CD14-positive monocyte (primary cell): ENCODE measurements around the gene SPATA13. TPM values are rescaled to one million over a fixed set of nuclear protein-coding genes. Genes with fewer than 3 reads are reported as not detected.

Experiments
- DNase-seq, 3 donors: peaks; one replicate each; pipeline ENCODE4 v3.0.0-alpha.2; 2011 to 2022
- H2AFZ ChIP-seq: 2 replicates; pipeline ENCODE4 v1.6.0; 2012; ENCODE audit warnings: mild to moderate bottlenecking, low read depth, low read length, inconsistent platforms; ENCODE audit not compliant: insufficient read depth, poor library complexity, severe bottlenecking
- H3K27ac ChIP-seq, 2 donors: 1 replicate in 1 of 2; 2 replicates in 1 of 2; pipeline ENCODE4 v1.5.1; 2012 to 2013; ENCODE audit warnings: low read length in 2 of 2, control low read depth in 1 of 2, inconsistent platforms in 1 of 2, low read depth in 1 of 2, mild to moderate bottlenecking in 1 of 2
- H3K27me3 ChIP-seq, 2 donors: one replicate each; pipeline versions ENCODE4 v1.6.0 to v1.6.1; 2011 to 2013; ENCODE audit warnings: low read length in 2 of 2; ENCODE audit not compliant: control insufficient read depth in 2 of 2, insufficient read depth in 2 of 2
- H3K36me3 ChIP-seq, 2 donors: replicated peaks in 1 of 2; 1 replicate in 1 of 2; 2 replicates in 1 of 2; pipeline versions ENCODE4 v1.5.1 to v1.6.1; 2012 to 2013; ENCODE audit warnings: low read length in 2 of 2, control low read depth in 1 of 2, inconsistent platforms in 1 of 2, mild to moderate bottlenecking in 1 of 2; ENCODE audit not compliant: insufficient read depth in 2 of 2, control insufficient read depth in 1 of 2
- H3K4me1 ChIP-seq, 2 donors: 1 replicate in 1 of 2; 2 replicates in 1 of 2; pipeline versions ENCODE4 v1.5.1 to v1.6.1; 2012 to 2013; ENCODE audit warnings: low read length in 2 of 2, control low read depth in 1 of 2, inconsistent platforms in 1 of 2, mild to moderate bottlenecking in 1 of 2, moderate library complexity in 1 of 2; ENCODE audit not compliant: insufficient read depth in 2 of 2, control insufficient read depth in 1 of 2
- H3K4me2 ChIP-seq: replicated peaks from 2 replicates; pipeline ENCODE3; 2012; ENCODE audit warnings: low read length, moderate library complexity, mild to moderate bottlenecking; ENCODE audit not compliant: poor library complexity, severe bottlenecking; ENCODE audit errors: extremely low read depth
- H3K4me3 ChIP-seq, 3 experiments: fragments of 200-600 bp in 1 of 3; sonication (generic) in 1 of 3; replicated peaks in 1 of 3; 1 replicate in 2 of 3; 2 replicates in 1 of 3; pipeline ENCODE4 v1.5.1; 2011 to 2013; ENCODE audit warnings: low read length in 3 of 3, mild to moderate bottlenecking in 3 of 3, control low read depth in 2 of 3, low read depth in 2 of 3, inconsistent platforms in 1 of 3, moderate library complexity in 1 of 3
- H3K79me2 ChIP-seq: 2 replicates; pipeline ENCODE4 v1.6.0; 2012; ENCODE audit warnings: mild to moderate bottlenecking, control low read depth, inconsistent platforms, low read length, moderate library complexity; ENCODE audit not compliant: insufficient read depth
- H3K9ac ChIP-seq: 2 replicates; pipeline ENCODE4 v1.6.0; 2017; ENCODE audit warnings: low read length, mild to moderate bottlenecking; ENCODE audit not compliant: insufficient read depth, poor library complexity, severe bottlenecking
- H3K9me3 ChIP-seq, 2 donors: replicated peaks in 1 of 2; 1 replicate in 1 of 2; 2 replicates in 1 of 2; pipeline versions ENCODE4 v1.5.1 to v1.6.1; 2012 to 2013; ENCODE audit warnings: low read length in 2 of 2, control low read depth in 1 of 2; ENCODE audit not compliant: control insufficient read depth in 1 of 2, insufficient read depth in 1 of 2
- H4K20me1 ChIP-seq: 2 replicates; pipeline ENCODE4 v1.6.0; 2012; ENCODE audit warnings: mild to moderate bottlenecking, low read length, control low read depth, moderate library complexity; ENCODE audit not compliant: insufficient read depth
- H3K27ac Mint-ChIP-seq, 7 donors: one replicate each; pipeline ENCODE4 v1.8.0; 2020; ENCODE audit warnings: mild to moderate bottlenecking in 7 of 7, mixed read lengths in 7 of 7, moderate library complexity in 6 of 7, inconsistent platforms in 2 of 7
- H3K27me3 Mint-ChIP-seq, 3 donors: one replicate each; pipeline ENCODE4 v1.8.0; 2021 to 2022; ENCODE audit warnings: low read depth in 3 of 3, mild to moderate bottlenecking in 3 of 3, mixed read lengths in 3 of 3, moderate library complexity in 3 of 3, inconsistent platforms in 1 of 3
- H3K36me3 Mint-ChIP-seq, 2 donors: one replicate each; pipeline ENCODE4 v1.8.0; 2020; ENCODE audit warnings: mixed read lengths in 2 of 2, inconsistent platforms in 1 of 2, mild to moderate bottlenecking in 1 of 2
- H3K4me1 Mint-ChIP-seq: one replicate; pipeline ENCODE4 v1.8.0; 2020; ENCODE audit warnings: mild to moderate bottlenecking, mixed read lengths
- H3K4me3 Mint-ChIP-seq, 2 donors: one replicate each; pipeline ENCODE4 v1.8.0; 2020; ENCODE audit warnings: mild to moderate bottlenecking in 2 of 2, mixed read lengths in 2 of 2, moderate library complexity in 1 of 2
- H3K9me3 Mint-ChIP-seq, 7 donors: one replicate each; pipeline ENCODE4 v1.8.0; 2020 to 2022; ENCODE audit warnings: mixed read lengths in 7 of 7, mild to moderate bottlenecking in 6 of 7, moderate library complexity in 6 of 7, inconsistent platforms in 2 of 7
- WGBS: methylation state at CpG from one replicate; pipeline ENCODE4 v1.1.5; 2013; ENCODE audit warnings: missing lambda C conversion rate; ENCODE audit not compliant: insufficient coverage; 5-methylcytosine and 5-hydroxymethylcytosine counted together
- intact Hi-C, 2 donors: fragments of 100-400 bp; cut with micrococcal nuclease; formaldehyde crosslinking; loops; one replicate each; pipeline versions ENCODE4 v1.15.0 to v1.15.1; 2023
- polyA plus RNA-seq, 3 donors: library from polyadenylated mRNA; depleted of rRNA in 1 of 3; unstranded in 2 of 3; stranded (reverse) in 1 of 3; fragments of 300-500 nt in 2 of 3; fragments of >200 nt in 1 of 3; fragmentation: Illumina TruSeq in 2 of 3; gene quantifications; 1 replicate in 2 of 3; 2 replicates in 1 of 3; pipeline ENCODE4 v1.2.3, GENCODE V29; 2012 to 2021
- TF ChIP-seq, protein P1 (sequence below): fragments of 200-600 bp; IDR thresholded peaks from one replicate; pipeline ENCODE4 v1.8.0; 2022; ENCODE audit warnings: antibody characterized with exemption, mild to moderate bottlenecking

The SPATA13 gene
- polyA plus RNA-seq, 3 donors, result 9.3 to 44.7 (median 11.6) TPM

DNA sequence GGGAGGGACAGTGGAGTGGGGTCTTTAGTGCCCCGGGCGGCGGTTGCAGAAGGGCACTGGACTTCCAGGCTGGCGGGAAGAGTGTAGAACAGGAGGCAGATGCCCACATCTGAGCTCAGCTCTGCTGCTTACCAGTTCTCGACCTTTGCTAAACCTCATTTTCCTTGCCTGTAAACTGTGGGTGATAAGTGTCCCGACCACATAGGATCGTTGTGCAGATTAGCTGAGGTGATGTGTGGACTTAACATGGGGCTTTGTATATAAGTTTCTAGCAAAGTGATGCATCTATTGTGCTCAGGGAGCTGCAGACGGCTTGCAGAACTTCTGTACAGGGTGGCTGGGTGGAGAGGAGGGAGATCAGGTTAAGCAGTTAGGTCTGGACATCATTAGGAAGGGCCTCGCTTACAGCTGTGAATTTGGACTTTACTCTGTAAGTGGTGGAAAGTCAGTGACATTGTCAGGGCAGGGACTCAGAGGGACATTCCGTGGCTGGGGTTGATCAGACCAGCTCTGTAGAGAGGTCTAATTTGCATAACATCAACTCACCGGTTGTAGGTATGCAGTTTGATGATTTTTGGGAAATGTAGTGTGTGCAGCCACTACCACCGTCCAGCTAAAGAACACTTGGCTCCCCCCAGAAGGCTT, 70.0 kb downstream of the SPATA13 start:
- Histone ChIP-seq H3K4me1 (no peaks in the 10 kb centered on the region), H3K36me3 (no peaks in the 10 kb centered on the region), H3K4me2 (no peak overlapping the region), H3K27ac (no peak overlapping the region), H3K4me3 (no peak overlapping the region), H4K20me1 (no peaks in the 10 kb centered on the region), H3K9ac (no peak overlapping the region), H2AFZ (no peak overlapping the region), H3K9me3 (peaks cover 0 to 3% of the 10 kb centered on the region in 2 donors), H3K79me2 (no peaks in the 10 kb centered on the region), H3K27me3 (no peaks in the 10 kb centered on the region)
- H3K36me3 Mint-ChIP-seq, result no peaks in the 10 kb centered on the region
- H3K4me3 Mint-ChIP-seq, result no peak overlapping the region
- peak overlapping the region in 1 of 7 donors; percentile 7 for H3K27ac Mint-ChIP-seq
- 98% methylated on average over 5 of the region's 12 CpGs for WGBS
- peaks cover 0 to 5% (median 0%) of the 10 kb centered on the region in 7 donors for H3K9me3 Mint-ChIP-seq
- H3K4me1 Mint-ChIP-seq, result peaks cover 2% of the 10 kb centered on the region
- intact Hi-C loops, result no loop called here
- TF ChIP-seq, protein P1, sequence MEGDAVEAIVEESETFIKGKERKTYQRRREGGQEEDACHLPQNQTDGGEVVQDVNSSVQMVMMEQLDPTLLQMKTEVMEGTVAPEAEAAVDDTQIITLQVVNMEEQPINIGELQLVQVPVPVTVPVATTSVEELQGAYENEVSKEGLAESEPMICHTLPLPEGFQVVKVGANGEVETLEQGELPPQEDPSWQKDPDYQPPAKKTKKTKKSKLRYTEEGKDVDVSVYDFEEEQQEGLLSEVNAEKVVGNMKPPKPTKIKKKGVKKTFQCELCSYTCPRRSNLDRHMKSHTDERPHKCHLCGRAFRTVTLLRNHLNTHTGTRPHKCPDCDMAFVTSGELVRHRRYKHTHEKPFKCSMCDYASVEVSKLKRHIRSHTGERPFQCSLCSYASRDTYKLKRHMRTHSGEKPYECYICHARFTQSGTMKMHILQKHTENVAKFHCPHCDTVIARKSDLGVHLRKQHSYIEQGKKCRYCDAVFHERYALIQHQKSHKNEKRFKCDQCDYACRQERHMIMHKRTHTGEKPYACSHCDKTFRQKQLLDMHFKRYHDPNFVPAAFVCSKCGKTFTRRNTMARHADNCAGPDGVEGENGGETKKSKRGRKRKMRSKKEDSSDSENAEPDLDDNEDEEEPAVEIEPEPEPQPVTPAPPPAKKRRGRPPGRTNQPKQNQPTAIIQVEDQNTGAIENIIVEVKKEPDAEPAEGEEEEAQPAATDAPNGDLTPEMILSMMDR, result no peak
- no peaks in the 10 kb centered on the region for H3K27me3 Mint-ChIP-seq
- no peak for DNase-seq

DNA sequence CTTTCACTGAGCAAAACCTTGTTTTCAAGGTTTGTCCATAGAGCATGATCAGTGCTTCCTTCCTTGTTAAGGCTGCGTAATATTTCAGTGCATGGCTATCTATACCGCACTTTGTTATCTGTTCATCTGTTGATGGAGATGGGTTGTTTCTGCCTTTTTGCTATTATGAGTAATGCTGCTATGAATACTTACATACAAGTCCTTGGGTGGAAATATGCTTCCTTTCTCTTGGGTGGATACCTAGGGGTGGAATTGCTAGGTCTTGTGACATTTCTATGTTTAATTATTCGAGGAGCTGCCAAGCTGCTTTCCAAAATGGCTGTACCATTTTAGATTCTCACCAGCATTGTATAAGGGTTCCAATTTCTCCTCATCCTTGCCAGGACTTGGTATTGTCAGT, 70.9 kb downstream of the SPATA13 start:
- no peak overlapping the region for H3K4me3 Mint-ChIP-seq
- no peaks in the 10 kb centered on the region for H3K9me3 ChIP-seq
- H3K36me3 Mint-ChIP-seq, result no peaks in the 10 kb centered on the region
- H3K79me2 ChIP-seq, result no peaks in the 10 kb centered on the region
- H3K4me3 ChIP-seq, result no peak overlapping the region
- H3K9ac ChIP-seq, result no peak overlapping the region
- no peaks in the 10 kb centered on the region for H4K20me1 ChIP-seq
- H3K27ac ChIP-seq, result no peak overlapping the region
- WGBS, result no CpG with 5 or more reads among the region's 3 CpGs
- H3K27me3 ChIP-seq, result no peaks in the 10 kb centered on the region
- no peaks in the 10 kb centered on the region for H3K9me3 Mint-ChIP-seq
- H3K27me3 Mint-ChIP-seq, result no peaks in the 10 kb centered on the region
- no peak overlapping the region for H3K27ac Mint-ChIP-seq
- no peaks in the 10 kb centered on the region for H3K4me1 Mint-ChIP-seq
- no peak overlapping the region for H3K4me2 ChIP-seq
- intact Hi-C loops, result no loop called here
- no peak overlapping the region for H2AFZ ChIP-seq
- TF ChIP-seq, protein P1, result no peak
- DNase-seq, result no peak
- no peaks in the 10 kb centered on the region for H3K36me3 ChIP-seq
- H3K4me1 ChIP-seq, result no peaks in the 10 kb centered on the region
